Left renal pelvis (tissue), 4 donors: Measurements from ENCODE around the gene SPDYE18. TPM values are rescaled to one million over a fixed set of nuclear protein-coding genes. Genes with fewer than 3 reads are reported as not detected.
"Not testable (repeated sequence)": the region's sequence is repeated elsewhere in the genome, so short reads cannot be mapped to it uniquely, and the experiment has no call there.

Experiments used
- DNase-seq, 4 donors: peaks; one replicate each; pipeline ENCODE4 v3.0.0-alpha.2; 2013; ENCODE audit warnings: low read depth in 4 of 4, low spot score in 3 of 4
- polyA plus RNA-seq, 4 donors: library from polyadenylated mRNA; unstranded; fragments of 120-200 nt; gene quantifications; one replicate each; pipeline ENCODE4 v1.2.1, GENCODE V29; 2013; ENCODE audit not compliant: insufficient read length in 4 of 4

Gene SPDYE18
- polyA plus RNA-seq, 4 donors = 0.56 to 1.6 (median 0.69) TPM

DNA sequence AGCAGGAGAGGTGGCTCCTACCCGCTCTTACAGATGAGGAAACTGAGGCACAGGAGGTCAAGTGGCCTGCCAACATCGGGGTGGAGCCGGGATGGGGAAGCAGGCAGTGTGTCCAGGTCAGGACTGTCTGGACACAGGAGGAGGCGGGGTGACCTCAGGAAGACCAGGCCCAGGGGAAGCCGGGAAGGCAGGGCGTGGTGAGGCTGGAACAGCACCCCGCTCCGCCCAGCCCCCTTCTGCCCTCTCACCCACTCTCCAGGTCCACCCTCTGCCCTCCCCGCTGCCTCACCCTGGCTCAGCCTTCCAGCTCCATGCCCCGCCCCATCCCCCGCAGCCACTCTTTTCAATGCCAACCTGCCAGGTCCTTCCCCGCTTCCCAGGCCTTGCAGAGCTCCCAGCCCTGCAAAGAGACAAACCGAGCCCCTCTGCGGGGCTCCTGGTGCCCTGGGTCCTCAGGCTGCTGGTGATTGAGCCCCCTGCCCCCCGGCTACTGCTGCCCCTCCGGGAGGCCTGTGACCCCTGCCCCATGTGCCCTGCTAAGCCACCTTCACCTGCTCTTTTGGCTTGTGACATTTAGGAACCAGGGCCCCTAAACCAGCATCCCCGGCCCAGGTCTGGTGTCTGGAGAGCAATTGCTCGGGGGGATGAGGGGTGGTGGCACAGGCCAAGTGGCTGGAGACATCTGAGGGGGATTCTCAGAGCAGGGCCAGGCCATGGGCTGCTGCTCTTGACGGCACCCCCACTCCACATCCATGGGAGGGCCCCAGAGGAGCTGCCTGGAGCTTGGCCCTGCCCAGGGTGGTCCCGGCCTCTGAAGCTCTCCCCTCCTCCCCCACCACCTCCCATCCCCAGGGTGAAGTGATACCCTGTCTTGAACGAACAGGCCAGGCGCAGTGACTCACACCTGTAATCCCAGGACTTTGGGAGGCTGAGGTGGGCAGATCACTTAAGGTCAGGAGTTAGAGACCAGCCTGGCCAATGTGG lies 55.9 kb downstream of the SPDYE18 start:
- DNase-seq = not testable (repeated sequence)

DNA sequence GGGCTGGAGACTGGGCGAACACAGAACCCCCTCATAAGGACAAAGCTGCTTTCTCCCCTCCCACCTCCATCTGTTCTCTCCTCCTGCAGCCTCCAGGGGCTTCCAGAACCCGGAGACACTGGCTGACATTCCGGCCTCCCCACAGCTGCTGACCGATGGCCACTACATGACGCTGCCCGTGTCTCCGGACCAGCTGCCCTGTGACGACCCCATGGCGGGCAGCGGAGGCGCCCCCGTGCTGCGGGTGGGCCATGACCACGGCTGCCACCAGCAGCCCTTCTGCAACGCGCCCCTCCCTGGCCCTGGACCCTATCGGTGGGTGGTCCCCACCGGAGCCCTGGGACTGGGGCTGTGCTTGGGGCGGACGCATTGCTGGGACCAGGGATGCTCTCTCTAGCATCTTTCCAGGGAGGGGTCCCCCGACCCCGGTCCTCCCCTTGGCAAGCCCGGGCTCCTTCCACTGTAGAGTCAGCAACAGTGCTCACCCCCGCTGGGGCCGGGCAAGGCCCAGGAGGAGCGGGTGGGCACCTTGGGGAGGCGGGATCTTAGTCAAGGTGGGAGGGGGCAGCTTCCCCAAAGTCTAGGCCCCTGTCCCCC lies 56.8 kb downstream of the SPDYE18 start:
- DNase-seq = not testable (repeated sequence)

DNA sequence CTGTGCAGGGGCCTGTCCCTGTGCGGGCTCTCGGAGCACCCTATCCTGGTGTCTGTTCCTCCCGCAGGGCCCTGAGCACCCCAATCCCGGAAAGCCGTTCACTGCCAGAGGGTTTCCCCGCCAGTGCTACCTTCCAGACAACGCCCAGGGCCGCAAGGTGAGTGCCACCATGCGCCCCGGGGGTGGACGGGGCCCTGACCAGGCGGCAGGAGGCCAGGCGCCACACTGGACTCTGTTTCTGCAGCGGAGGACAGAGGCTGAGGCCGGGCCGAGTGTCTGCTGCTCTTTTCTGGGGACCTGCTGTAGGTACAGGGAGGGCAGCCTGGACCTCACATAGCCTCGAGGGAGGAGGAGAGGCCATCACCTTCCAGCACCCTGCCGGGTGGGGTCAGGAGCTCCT lies 58.2 kb downstream of the SPDYE18 start:
- not testable (repeated sequence) for DNase-seq

DNA sequence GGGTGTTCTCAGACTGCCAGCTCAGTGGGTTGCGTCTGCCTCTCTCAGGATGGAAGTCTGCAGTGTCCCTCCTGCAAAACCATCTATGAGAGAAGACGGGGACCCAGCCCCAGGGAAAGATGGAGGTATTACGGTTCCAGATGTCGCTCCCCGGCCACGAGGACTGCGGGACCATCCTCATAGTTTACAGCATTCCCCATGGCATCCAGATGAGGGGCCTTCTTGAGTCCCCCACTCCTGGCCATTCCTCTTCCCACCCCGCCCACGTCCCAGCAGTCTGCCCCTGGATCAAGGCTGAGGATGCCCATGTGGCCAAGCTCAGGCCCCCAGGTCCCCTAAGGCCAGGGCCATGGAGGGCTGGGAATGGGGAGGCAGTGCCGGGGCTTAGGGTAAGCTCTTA lies 59.1 kb downstream of the SPDYE18 start:
- DNase-seq = not testable (repeated sequence)

DNA sequence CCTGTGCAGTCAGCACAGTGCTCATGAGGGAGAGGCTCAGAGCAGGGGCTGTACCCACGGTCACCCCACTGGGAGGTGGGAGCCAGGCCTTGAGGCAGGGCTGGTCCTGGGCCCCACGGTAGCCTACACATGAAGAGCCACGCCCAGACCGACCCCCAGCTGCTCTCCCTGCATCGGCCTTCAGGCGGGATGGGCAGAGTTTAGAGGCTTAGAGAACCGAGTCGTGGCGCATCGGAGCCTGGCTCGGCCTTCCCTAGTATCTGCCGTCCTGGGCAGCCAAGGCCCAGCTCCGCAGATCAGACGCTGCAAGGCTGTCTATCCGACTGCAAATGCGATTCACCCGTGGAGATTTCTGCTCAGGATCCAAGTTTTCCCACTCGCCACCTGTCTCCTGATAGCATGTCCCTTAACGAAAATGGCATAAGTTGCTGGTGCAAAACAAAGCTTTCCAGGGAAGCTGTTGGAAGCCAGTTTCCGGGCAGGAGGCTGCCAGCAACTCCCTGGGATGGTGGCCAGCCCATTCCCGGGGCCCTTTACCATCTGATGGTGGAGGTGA lies 59.6 kb downstream of the SPDYE18 start:
- not testable (repeated sequence) for DNase-seq

DNA sequence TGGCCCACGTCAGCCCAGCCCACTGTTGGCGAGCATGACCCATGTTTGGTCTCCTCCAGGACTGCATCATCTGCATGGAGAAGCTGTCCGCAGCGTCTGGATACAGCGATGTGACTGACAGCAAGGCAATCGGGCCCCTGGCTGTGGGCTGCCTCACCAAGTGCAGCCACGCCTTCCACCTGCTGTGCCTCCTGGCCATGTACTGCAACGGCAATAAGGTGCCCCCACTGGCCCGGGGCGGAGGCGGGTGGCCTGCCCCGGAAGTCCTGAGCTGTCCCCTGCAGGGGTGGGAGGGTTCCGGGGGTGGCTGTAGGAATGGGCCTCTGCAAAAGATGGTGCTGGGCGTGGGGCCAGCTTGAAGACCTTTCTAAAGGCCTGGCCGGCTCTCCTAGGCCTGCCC lies 60.3 kb downstream of the SPDYE18 start:
- not testable (repeated sequence) for DNase-seq

Other genes with a start within 250 kb of the SPDYE18 start
- gene SPDYE17, start 30.2 kb downstream of the SPDYE18 start, polyA plus RNA-seq = not detected
- gene CCDC146, start 60.1 kb upstream of the SPDYE18 start, polyA plus RNA-seq = 10 to 100 TPM; 17.5 to 31.1 (median 23.2) TPM
- 100 to 1,000 TPM in 1 of 4 donors, 10 to 100 TPM in 3; 18.5 to 104 (median 52.0) TPM for gene FGL2, start 137.3 kb upstream of the SPDYE18 start, polyA plus RNA-seq